Prostate gland (tissue), 2 donors: ENCODE data around the gene SENP3. TPM values are rescaled to one million over a fixed set of nuclear protein-coding genes. Genes with fewer than 3 reads are reported as not detected.

ENCODE experiments used
- DNase-seq: peaks from one replicate; pipeline ENCODE4 v3.0.0-alpha.2; 2019; ENCODE audit warnings: low spot score
- H3K27ac ChIP-seq, 2 donors: fragments of 200-600 bp; sonication (generic); 2 replicates each; pipeline ENCODE4 v1.5.1; 2017 to 2019
- H3K27me3 ChIP-seq: fragments of 200-600 bp; sonication (generic); replicated peaks from 2 replicates; pipeline ENCODE4 v1.5.1; 2019; ENCODE audit not compliant: insufficient read depth
- H3K36me3 ChIP-seq, 2 donors: fragments of 200-600 bp; sonication (generic); 1 replicate in 1 of 2; 2 replicates in 1 of 2; pipeline versions ENCODE4 v1.5.1 to v1.8.1; 2017 to 2019
- H3K4me1 ChIP-seq: fragments of 200-600 bp; sonication (generic); replicated peaks from 2 replicates; pipeline ENCODE4 v1.5.1; 2019
- H3K4me3 ChIP-seq, 2 donors: fragments of 200-600 bp; sonication (generic); 2 replicates each; pipeline ENCODE4 v1.5.1; 2017 to 2019
- H3K9me3 ChIP-seq: fragments of 200-600 bp; sonication (generic); 2 replicates; pipeline ENCODE4 v1.5.1; 2017
- CTCF ChIP-seq, 4 experiments: fragments of 200-600 bp in 2 of 4; fragments of 450-650 bp in 2 of 4; sonication (generic) in 2 of 4; IDR thresholded peaks; 1 replicate in 3 of 4; 2 replicates in 1 of 4; pipeline ENCODE4 v1.5.1; 2016 to 2019; ENCODE audit warnings: antibody characterized with exemption in 4 of 4, mild to moderate bottlenecking in 2 of 4, moderate library complexity in 2 of 4
- POLR2A ChIP-seq: fragments of 450-650 bp; IDR thresholded peaks from one replicate; pipeline ENCODE4 v1.6.1; 2016; ENCODE audit warnings: antibody characterized with exemption, mild to moderate bottlenecking
- POLR2AphosphoS5 ChIP-seq: sonication (generic); formaldehyde crosslinking; IDR thresholded peaks from one replicate; pipeline ENCODE4 v1.6.1; 2017; ENCODE audit warnings: antibody characterized with exemption
- WGBS: methylation state at CpG from one replicate; pipeline ENCODE4 v1.1.5; 2018; 5-methylcytosine and 5-hydroxymethylcytosine counted together
- intact Hi-C: fragments of 100-400 bp; cut with DNase I; formaldehyde crosslinking; loops from one replicate; pipeline ENCODE4 v1.14.2; 2022
- total RNA-seq, 2 donors: library from RNA; depleted of rRNA; stranded (reverse); fragments of >200 nt; gene quantifications; one replicate each; pipeline ENCODE4 v1.1.0, GENCODE V29; 2016

The SENP3 gene
- total RNA-seq, 2 donors from 2014 or later, result 39.6 to 65.7 TPM

GRCh38 chr17:7612294-7612640 is 50.5 kb downstream of the SENP3 start:
- no peaks in the 10 kb centered on the region for H3K4me1 ChIP-seq

GRCh38 chr17:7613769-7614424 is 52.2 kb downstream of the SENP3 start:
- TF ChIP-seq CTCF (IDR thresholded peaks at IDR 0.05), result no peak
- no peak for TF ChIP-seq POLR2A
- TF ChIP-seq POLR2AphosphoS5, result no peak
- Histone ChIP-seq H3K36me3 (no peaks in the 10 kb centered on the region), H3K4me1 (no peaks in the 10 kb centered on the region), H3K27me3 (no peaks in the 10 kb centered on the region), H3K27ac (peak overlapping the region; percentile 83 to 97), H3K4me3 (peak overlapping the region; percentile 77 to 95), H3K9me3 (no peaks in the 10 kb centered on the region)
- intact Hi-C loops, result no loop called here
- WGBS, result 4% methylated on average over 20 of the region's 20 CpGs
- no peak for DNase-seq

More at GRCh38 chr17:7612294-7612640, 50.5 kb downstream of the SENP3 start:
- no peak for DNase-seq
- Histone ChIP-seq H3K27ac (no peak overlapping the region), H3K4me3 (no peak overlapping the region), H3K36me3 (no peaks in the 10 kb centered on the region), H3K9me3 (no peaks in the 10 kb centered on the region), H3K27me3 (no peaks in the 10 kb centered on the region)
- WGBS, result 83% methylated on average over 1 of the region's 1 CpG
- TF ChIP-seq POLR2AphosphoS5 (no peak), POLR2A (no peak), CTCF (IDR thresholded peaks at IDR 0.05) (no peak)
- intact Hi-C loops, result no loop called here

GRCh38 chr17:7614425-7615264 is 52.9 kb downstream of the SENP3 start, which contains the start of gene FXR2:
Gene FXR2 (minus strand): TSS chr17:7614897. CDS start chr17:7614532, 365 bp downstream.
- Histone ChIP-seq H3K27ac (peak within 1 kb of the TSS; percentile 86 to 97), H3K4me3 (peak within 1 kb of the TSS; percentile 77 to 95), H3K36me3 (no peaks in the 10 kb centered on the region), H3K4me1 (no peaks in the 10 kb centered on the region), H3K27me3 (no peaks in the 10 kb centered on the region), H3K9me3 (no peaks in the 10 kb centered on the region)
- 1% methylated on average over 89 of the region's 93 CpGs for WGBS
- peak; percentile 95 for TF ChIP-seq POLR2AphosphoS5
- TF ChIP-seq POLR2A, result peak; percentile 76
- peak in 3 of 4 experiments; percentile 63 to 95 (median 86) for TF ChIP-seq CTCF (IDR thresholded peaks at IDR 0.05)
- intact Hi-C loops, result no loop called here
- peak; percentile 100 for DNase-seq

- Histone ChIP-seq H3K9me3 (no peaks in the 10 kb centered on the region), H3K27me3 (no peaks in the 10 kb centered on the region), H3K4me3 (peak overlapping the region; percentile 15 to 37), H3K4me1 (no peaks in the 10 kb centered on the region), H3K36me3 (no peaks in the 10 kb centered on the region), H3K27ac (peak overlapping the region; percentile 86 to 97)
- intact Hi-C loops, result no loop called here
- no peak for TF ChIP-seq CTCF (IDR thresholded peaks at IDR 0.05)
- TF ChIP-seq POLR2A, result no peak
- no peak for TF ChIP-seq POLR2AphosphoS5
- WGBS, result 5% methylated on average over 28 of the region's 28 CpGs
- no peak for DNase-seq
These were observed 53.6 kb downstream of the SENP3 start for GRCh38 chr17:7615265-7615747.
